Neutrophil (primary cell): Measurements from ENCODE around the gene TULP4.

ENCODE experiments used
- H3K27ac ChIP-seq: fragments of 200-600 bp; sonication (generic); 2 replicates; pipeline ENCODE4 v1.5.1; 2016; ENCODE audit warnings: mild to moderate bottlenecking, moderate library complexity
- H3K27me3 ChIP-seq: fragments of 200-600 bp; sonication (generic); 2 replicates; pipeline ENCODE4 v1.6.0; 2016; ENCODE audit warnings: mild to moderate bottlenecking
- H3K36me3 ChIP-seq: fragments of 200-600 bp; sonication (generic); 2 replicates; pipeline ENCODE4 v1.5.1; 2017
- H3K4me1 ChIP-seq, 2 experiments: fragments of 200-600 bp in 1 of 2; sonication (generic) in 1 of 2; 1 replicate in 1 of 2; 2 replicates in 1 of 2; pipeline versions ENCODE4 v1.5.1 to v1.6.1; 2013 to 2016; ENCODE audit warnings: low read depth in 1 of 2, low read length in 1 of 2, mild to moderate bottlenecking in 1 of 2, moderate library complexity in 1 of 2; ENCODE audit not compliant: control insufficient read depth in 1 of 2, insufficient read depth in 1 of 2
- H3K4me3 ChIP-seq, 2 experiments: fragments of 200-600 bp in 1 of 2; sonication (generic) in 1 of 2; 1 replicate in 1 of 2; 2 replicates in 1 of 2; pipeline ENCODE4 v1.5.1; 2013 to 2016; ENCODE audit warnings: low read depth in 1 of 2, low read length in 1 of 2, mild to moderate bottlenecking in 1 of 2, moderate library complexity in 1 of 2
- H3K9me3 ChIP-seq: fragments of 200-600 bp; sonication (generic); 2 replicates; pipeline ENCODE4 v1.5.1; 2016
- CTCF ChIP-seq: fragments of 200-600 bp; sonication (generic); IDR thresholded peaks from 2 replicates; pipeline ENCODE4 v1.5.1; 2016; ENCODE audit warnings: antibody characterized with exemption

TULP4 gene

GRCh38 chr6:158503222-158503621, 191.0 kb downstream of the TULP4 start:
- H3K9me3 ChIP-seq: no peaks in the 10 kb centered on the region
- H3K36me3 ChIP-seq: no peaks in the 10 kb centered on the region
- H3K27me3 ChIP-seq: no peaks in the 10 kb centered on the region
- no peak overlapping the region for H3K27ac ChIP-seq
- no peak overlapping the region for H3K4me3 ChIP-seq
- no peaks in the 10 kb centered on the region for H3K4me1 ChIP-seq
- no peak for TF ChIP-seq CTCF

DNA sequence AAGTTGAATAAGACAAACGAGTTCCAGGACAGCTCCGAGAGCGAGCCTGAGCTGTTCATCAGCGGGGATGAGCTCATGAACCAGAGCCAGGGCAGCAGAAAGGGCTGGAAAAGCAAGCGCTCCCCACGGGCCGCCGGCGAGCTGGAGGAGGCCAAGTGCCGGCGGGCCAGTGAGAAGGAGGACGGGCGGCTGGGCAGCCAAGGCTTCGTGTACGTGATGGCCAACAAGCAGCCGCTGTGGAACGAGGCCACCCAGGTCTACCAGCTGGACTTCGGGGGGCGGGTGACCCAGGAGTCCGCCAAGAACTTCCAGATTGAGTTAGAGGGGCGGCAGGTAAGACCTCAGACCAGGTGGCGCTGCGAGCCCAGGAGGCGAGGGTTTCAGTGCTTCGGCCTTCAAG, 191.6 kb downstream of the TULP4 start:
- H3K27ac ChIP-seq: no peak overlapping the region
- no peak for TF ChIP-seq CTCF
- no peak overlapping the region for H3K4me3 ChIP-seq
- no peaks in the 10 kb centered on the region for H3K27me3 ChIP-seq
- no peaks in the 10 kb centered on the region for H3K36me3 ChIP-seq
- H3K9me3 ChIP-seq: no peaks in the 10 kb centered on the region
- H3K4me1 ChIP-seq: no peaks in the 10 kb centered on the region

- no peaks in the 10 kb centered on the region for H3K27me3 ChIP-seq
- no peak overlapping the region for H3K27ac ChIP-seq
- H3K4me3 ChIP-seq: no peak overlapping the region
- TF ChIP-seq CTCF: no peak
- H3K36me3 ChIP-seq: no peaks in the 10 kb centered on the region
- H3K4me1 ChIP-seq: no peaks in the 10 kb centered on the region
- H3K9me3 ChIP-seq: no peaks in the 10 kb centered on the region
These were observed 192.9 kb downstream of the TULP4 start for GRCh38 chr6:158505194-158505593.

DNA sequence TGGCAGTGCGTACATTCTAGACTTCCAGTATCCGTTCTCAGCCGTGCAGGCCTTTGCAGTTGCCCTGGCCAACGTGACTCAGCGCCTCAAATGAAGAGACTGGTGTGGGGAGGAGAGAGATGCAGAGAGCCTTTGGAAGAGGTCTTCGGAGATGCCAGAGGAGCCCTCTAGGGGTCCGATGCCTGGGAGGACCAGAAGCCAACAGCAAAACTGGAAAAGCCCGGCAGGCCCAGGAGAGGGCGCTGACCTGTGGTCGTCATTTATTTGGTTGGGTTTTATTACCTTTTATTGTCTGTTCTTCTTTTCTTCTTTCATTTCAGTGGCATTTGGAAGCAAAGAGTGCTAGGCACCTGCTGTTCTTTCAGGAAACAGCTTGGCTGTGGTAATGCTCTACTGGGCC, 194.3 kb downstream of the TULP4 start:
- Histone ChIP-seq H3K4me1 (no peaks in the 10 kb centered on the region), H3K27me3 (no peaks in the 10 kb centered on the region), H3K36me3 (no peaks in the 10 kb centered on the region), H3K4me3 (no peak overlapping the region), H3K9me3 (no peaks in the 10 kb centered on the region), H3K27ac (no peak overlapping the region)
- no peak for TF ChIP-seq CTCF

DNA sequence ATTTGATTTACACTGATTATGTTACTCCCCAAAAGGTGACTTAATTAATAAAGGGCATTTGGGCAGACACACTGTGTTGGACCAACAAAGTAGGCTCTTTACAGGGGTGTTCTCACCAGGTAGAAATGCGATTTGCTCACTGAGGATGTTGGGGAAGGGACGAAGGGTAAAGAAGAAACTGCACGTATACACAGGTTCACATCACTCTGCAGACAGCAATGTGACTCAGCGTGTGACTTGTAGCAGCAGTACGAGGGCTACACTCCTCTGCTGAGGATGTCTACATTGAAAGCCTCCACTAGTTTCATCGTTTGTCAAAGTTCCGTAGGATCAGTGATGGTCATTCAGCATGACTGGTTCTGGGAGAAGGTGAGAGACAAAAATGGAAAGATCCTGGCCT, 194.9 kb downstream of the TULP4 start:
- Histone ChIP-seq H3K9me3 (no peaks in the 10 kb centered on the region), H3K36me3 (no peaks in the 10 kb centered on the region), H3K27me3 (no peaks in the 10 kb centered on the region), H3K27ac (no peak overlapping the region), H3K4me3 (no peak overlapping the region), H3K4me1 (no peaks in the 10 kb centered on the region)
- no peak for TF ChIP-seq CTCF

DNA sequence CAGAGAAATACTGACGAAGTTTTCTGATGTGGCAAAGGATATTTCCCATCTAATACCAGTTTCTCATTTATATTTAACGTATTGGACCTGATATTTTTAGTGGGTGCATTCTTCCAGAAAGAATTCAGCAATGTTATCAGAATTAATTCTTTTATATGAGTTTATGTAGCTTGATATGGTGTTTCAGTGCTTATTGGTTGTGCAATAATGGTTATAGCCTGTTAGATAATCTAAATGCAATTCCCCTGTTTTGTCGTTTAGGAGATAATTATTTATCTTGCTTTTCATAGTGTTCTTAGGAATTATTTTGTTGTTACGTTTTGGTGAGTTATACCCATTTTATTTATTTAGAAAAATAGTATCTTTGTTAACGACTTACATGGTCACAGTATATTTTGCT, 196.2 kb downstream of the TULP4 start:
- Histone ChIP-seq H3K36me3 (no peaks in the 10 kb centered on the region), H3K27ac (no peak overlapping the region), H3K4me1 (no peaks in the 10 kb centered on the region), H3K4me3 (no peak overlapping the region), H3K9me3 (no peaks in the 10 kb centered on the region), H3K27me3 (peaks cover 1% of the 10 kb centered on the region)
- TF ChIP-seq CTCF: no peak
